Activated gamma-delta T cell treated with Interleukin-2 at 50 U/mL for 16 hours (primary cell): ENCODE results near the gene ZFYVE21.

Source experiments
- DNase-seq: peaks from one replicate; pipeline ENCODE4 v3.0.0-alpha.2; 2020

The ZFYVE21 gene

GRCh38 chr14:103726474-103726873, 10.9 kb downstream of the ZFYVE21 start:
- DNase-seq: no peak

GRCh38 chr14:103727313-103727980, 11.8 kb downstream of the ZFYVE21 start:
- no peak for DNase-seq

- DNase-seq: no peak
Measured at GRCh38 chr14:103728141-103728540, 12.5 kb downstream of the ZFYVE21 start.

DNA sequence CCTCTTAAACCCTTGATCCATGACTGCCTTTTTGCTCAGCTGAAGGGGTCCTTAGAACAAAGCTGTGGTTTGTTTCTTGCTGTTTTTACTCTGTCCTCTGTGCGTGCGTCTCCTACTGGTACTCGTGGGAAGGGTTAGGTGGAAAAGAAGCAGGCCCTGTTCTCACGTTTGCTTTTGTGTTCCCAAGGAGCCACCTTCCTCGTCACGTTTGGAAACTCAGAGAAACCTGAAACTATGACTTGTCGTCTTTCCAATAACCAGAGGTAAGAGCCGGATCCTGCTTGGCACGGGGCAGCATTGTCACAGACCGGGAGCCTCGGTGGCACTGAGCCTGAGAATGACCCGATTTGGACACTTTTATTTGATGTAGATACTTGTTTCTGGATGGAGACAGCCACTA, 13.1 kb downstream of the ZFYVE21 start:
- DNase-seq: no peak

- no peak for DNase-seq
Measured at GRCh38 chr14:103729496-103730448, 14.2 kb downstream of the ZFYVE21 start.

GRCh38 chr14:103730490-103731035, 15.0 kb downstream of the ZFYVE21 start:
- DNase-seq: no peak

DNA sequence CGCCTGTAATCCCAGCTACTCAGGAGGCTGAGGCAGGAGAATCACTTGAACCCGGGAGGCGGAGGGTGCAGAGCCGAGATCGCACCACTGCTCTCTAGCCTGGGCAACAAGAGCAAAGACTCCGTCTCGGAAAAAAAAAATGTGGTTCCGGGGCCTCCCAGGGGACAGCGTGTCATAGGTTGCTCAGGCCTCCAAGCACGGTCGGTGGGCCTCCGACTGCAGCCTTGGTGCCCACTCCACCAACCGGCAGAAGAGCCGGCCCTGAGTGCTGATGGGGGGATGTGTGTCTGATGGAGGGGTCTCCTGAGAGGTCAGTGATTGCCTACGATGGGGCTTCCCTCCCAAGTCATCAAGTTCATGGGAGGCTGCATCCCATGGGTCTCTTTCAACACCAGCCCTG, 15.9 kb downstream of the ZFYVE21 start:
- DNase-seq: no peak

- no peak for DNase-seq
Measured at GRCh38 chr14:103731916-103732867, 16.6 kb downstream of the ZFYVE21 start.

- no peak for DNase-seq
Measured at GRCh38 chr14:103732868-103733620, 17.4 kb downstream of the ZFYVE21 start.

DNA sequence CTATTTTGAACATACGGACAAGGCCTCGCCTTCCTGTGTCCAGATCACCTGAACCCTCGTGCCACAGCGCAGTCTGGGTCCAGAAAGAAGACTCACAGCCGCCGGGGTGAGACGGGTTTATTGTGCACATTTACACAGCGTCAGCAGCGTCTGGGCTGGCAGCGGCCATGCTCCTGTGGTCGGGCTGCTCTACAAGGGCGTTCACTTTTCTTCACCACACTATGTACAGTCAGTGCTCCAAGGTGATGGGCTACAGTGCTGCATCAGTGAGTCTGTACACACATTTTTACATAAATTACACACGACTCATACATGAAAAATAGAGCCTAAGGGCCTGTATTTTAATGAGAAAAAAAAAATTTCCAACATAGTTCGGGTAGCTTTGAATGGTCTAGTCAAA, 18.0 kb downstream of the ZFYVE21 start:
- DNase-seq: no peak

DNA sequence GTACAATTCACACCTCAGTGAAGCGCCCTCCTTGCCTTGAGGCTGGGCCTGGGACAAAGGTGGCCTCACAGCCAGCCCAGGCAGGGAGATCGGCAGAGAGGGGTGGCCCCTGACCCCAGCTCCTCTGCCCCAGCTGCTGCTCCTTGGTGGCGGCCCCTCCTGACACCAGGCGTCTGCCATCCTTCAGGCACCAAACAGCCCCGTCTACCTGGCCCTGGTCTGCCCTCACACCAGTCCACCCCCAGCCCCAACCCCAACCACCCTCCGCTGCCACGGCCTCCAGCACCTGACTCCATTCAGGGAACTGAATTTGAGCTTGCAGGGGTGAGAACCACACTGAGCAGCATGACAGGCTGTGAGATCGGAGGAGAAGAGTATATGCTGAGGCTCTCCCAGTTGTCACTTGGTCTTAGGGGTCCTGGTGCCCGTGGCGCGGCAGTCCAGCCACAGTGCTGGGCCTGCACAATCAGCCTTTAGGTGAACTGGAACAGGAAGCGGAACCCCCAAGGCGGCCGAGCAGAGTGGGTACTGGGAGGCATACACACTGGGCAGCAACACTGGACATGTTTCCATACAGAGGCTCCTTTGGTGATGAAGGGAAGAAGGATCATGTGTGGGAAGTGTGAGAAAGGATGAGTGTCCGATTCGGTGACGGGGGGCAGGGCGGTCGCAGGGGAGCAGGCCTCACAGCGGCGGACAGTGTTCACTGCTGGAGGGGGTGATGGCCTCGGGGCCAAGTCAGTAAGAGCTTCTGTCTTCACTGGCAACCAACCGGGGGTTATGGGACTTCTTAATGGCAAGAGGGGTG, 18.7 kb downstream of the ZFYVE21 start:
- DNase-seq: no peak

DNA sequence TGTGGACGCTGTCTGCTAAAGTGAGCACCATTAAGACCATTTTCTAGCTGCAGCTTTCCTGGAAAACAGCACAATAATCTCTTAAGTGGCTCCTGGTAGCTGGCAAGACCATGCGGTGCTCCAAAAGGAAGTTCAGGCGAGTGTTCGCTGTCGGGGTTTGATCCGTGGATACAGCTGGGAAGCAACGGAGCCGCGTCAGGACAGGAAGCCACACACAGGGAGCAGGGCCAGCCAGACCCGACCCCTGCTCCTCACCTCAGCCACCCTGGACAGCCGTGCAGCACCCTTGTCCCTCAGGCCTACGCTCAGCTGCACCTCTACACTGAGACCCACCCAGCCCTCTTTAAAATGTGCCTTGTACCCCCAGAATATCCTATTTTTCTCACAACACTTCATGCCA, 19.4 kb downstream of the ZFYVE21 start:
- no peak for DNase-seq

DNA sequence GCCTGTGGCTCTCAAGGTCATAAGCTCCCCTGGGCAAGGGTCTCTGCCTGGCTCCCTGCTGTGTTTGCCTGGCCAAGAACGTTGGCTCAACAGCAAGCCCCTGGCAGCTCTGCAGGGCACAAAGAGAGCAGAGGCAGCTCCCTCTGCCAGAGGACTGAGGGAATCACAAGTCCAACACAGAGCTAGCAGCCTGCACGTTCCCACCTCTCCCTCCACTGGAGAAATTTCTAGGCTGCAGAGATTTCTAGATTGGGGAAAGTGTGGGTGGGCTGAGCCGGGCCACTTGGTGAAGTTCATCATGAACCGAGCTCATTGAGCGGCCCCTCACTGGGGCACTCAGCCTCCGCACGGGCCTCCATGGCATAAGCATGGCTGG, 19.8 kb downstream of the ZFYVE21 start:
- DNase-seq: no peak

GRCh38 chr14:103735815-103736545, 20.4 kb downstream of the ZFYVE21 start:
- no peak for DNase-seq

DNA sequence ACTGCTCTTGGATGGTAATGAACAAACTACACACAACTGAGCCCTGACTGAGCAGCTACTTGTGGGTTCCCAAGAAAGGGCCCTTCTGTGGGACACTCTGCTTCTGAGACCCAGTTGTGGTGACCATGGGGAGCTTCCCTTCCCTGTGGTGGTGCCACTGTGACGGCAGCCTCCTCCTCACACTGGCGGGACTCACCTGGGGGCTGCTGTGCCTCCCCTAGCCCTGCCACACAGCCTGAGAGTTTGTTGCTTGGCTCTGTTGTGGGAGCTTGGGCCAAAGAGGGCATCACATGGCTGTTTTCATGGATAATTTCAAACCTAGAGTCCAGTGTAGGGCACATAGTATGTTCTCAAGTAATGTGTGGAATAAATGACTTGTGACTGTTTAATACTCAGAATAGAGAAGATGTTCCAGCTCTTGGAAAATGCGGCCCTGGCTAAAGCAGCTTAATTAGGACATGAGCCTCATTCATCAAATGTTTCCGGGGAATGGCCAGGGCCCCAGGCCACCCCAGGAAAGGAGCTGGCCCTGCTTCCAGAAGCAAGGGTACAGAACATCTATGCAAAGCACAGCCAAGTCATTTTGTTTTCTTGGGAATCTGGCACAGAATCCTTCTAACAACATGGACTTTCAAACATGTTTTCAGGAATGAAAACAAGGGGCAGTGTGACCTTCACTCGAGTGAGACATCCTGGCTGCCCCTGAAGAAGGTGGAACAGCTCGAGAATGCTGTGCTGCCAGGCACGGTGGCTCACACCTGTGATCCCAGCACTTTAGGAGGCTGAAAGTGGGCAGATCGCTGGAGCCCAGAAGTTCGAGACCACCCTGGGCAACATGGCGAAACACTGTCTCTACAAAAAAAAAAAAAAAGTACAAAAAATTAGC, 21.2 kb downstream of the ZFYVE21 start:
- no peak for DNase-seq

- DNase-seq: no peak
Measured at GRCh38 chr14:103737432-103738045, 21.9 kb downstream of the ZFYVE21 start.

GRCh38 chr14:103738166-103738565, 22.6 kb downstream of the ZFYVE21 start:
- DNase-seq: no peak

DNA sequence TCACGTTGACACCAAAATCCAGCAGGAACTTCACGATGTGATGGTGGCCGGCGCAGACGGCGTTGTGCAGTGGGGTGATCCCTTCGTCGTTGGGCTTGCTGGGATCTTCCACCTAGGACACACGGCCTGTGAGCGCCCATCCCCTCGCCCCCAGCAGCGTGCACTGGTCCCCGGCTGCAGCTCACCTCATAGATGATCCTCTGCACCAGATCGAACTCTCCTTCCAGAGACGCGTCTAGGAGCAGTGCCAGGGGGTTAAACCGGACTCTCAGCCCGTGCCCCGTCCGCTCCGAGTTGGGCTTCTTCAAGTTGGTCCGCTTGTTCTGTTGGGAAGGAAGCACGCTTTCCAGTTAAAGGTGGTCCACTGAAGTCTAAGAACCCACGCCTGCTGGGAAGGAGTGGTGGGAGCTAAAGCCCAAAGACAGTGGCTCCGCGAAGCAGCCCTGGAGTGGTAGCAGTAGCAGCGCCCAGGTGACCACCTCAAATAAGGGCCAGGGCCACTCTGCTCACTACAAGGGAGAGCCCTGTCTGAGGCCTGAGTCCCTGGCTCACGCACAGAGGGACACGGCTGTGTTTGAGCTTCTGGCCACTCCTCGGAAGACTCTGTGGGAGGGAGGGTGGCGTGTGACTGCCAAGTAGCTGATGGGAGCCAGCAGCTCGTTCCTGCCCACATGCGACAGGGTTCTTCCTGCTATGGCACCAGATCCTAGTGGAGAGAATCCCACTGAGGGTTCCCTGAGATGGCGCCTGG, 23.3 kb downstream of the ZFYVE21 start:
- DNase-seq: no peak
